Esophagus squamous epithelium (tissue), 5 donors: Measurements from ENCODE around the gene ROR2. TPM values are rescaled to one million over a fixed set of nuclear protein-coding genes. Genes with fewer than 3 reads are reported as not detected.

Experiments
- DNase-seq: peaks from one replicate; lab custom pipeline; 2025; lab: John Stamatoyannopoulos, UW
- H3K27ac ChIP-seq, 4 donors: fragments of 200-600 bp; sonication (generic); one replicate each; pipeline ENCODE4 v1.5.1; 2016 to 2019; ENCODE audit warnings: mild to moderate bottlenecking in 1 of 4
- H3K27me3 ChIP-seq, 4 donors: fragments of 200-600 bp; sonication (generic); 1 replicate in 3 of 4; 2 replicates in 1 of 4; pipeline versions ENCODE4 v1.5.1 to v1.6.0; 2017 to 2021; ENCODE audit warnings: antibody characterized with exemption in 1 of 4
- H3K36me3 ChIP-seq, 3 donors: fragments of 200-600 bp; sonication (generic); one replicate each; pipeline ENCODE4 v1.5.1; 2016 to 2019
- H3K4me1 ChIP-seq, 3 donors: fragments of 200-600 bp; sonication (generic); one replicate each; pipeline ENCODE4 v1.5.1; 2017 to 2019
- H3K4me3 ChIP-seq, 4 donors: fragments of 200-600 bp; sonication (generic); 1 replicate in 3 of 4; 2 replicates in 1 of 4; pipeline ENCODE4 v1.5.1; 2016 to 2019; ENCODE audit warnings: mild to moderate bottlenecking in 2 of 4, moderate library complexity in 1 of 4
- H3K9me3 ChIP-seq, 3 donors: fragments of 200-600 bp; sonication (generic); one replicate each; pipeline ENCODE4 v1.5.1; 2016 to 2019
- POLR2A ChIP-seq, 4 donors: fragments of 450-650 bp; IDR thresholded peaks; one replicate each; pipeline ENCODE4 v1.6.1; 2017; ENCODE audit warnings: antibody characterized with exemption in 4 of 4, mild to moderate bottlenecking in 4 of 4, moderate library complexity in 3 of 4
- WGBS, 2 donors: methylation state at CpG; one replicate each; pipeline ENCODE4 v1.1.5; 2018; 5-methylcytosine and 5-hydroxymethylcytosine counted together
- intact Hi-C: fragments of 100-400 bp; cut with DNase I; formaldehyde crosslinking; loops from one replicate; pipeline ENCODE4 v1.15.0; 2022
- total RNA-seq, 4 donors: library from RNA; depleted of rRNA; stranded (reverse); fragments of >200 nt; gene quantifications; one replicate each; pipeline ENCODE4 v1.1.0, GENCODE V29; 2016
- TF ChIP-seq, protein P1 (sequence below), 6 experiments: fragments of 450-650 bp in 4 of 6; fragments of 200-600 bp in 2 of 6; sonication (generic) in 2 of 6; IDR thresholded peaks; one replicate each; pipeline ENCODE4 v1.5.1; 2016 to 2019; ENCODE audit warnings: antibody characterized with exemption in 6 of 6, mild to moderate bottlenecking in 4 of 6, moderate library complexity in 4 of 6
- donor health status: DM: yes; HTN: yes; CAD: no.

ROR2 gene
- total RNA-seq, 4 donors from 2014 or later: 0.68 to 12.6 (median 3.7) TPM

- 64 to 65% methylated on average over 12 of the region's 12 CpGs for WGBS, 2 donors
- H3K4me1 ChIP-seq: peaks cover 13 to 63% (median 32%) of the 10 kb centered on the region in 3 donors
Measured at GRCh38 chr9:91903126-91903911, 46.7 kb downstream of the ROR2 start.

GRCh38 chr9:91902475-91903125 lies 47.4 kb downstream of the ROR2 start:
- no peak for DNase-seq
- peaks cover 13 to 64% (median 34%) of the 10 kb centered on the region in 3 donors for H3K4me1 ChIP-seq
- H3K9me3 ChIP-seq: no peaks in the 10 kb centered on the region
- H3K27ac ChIP-seq: peak overlapping the region in 3 of 4 donors; percentile 3 to 62 (median 56)
- peaks cover 0 to 24% (median 0%) of the 10 kb centered on the region in 4 donors for H3K27me3 ChIP-seq
- TF ChIP-seq, protein P1, sequence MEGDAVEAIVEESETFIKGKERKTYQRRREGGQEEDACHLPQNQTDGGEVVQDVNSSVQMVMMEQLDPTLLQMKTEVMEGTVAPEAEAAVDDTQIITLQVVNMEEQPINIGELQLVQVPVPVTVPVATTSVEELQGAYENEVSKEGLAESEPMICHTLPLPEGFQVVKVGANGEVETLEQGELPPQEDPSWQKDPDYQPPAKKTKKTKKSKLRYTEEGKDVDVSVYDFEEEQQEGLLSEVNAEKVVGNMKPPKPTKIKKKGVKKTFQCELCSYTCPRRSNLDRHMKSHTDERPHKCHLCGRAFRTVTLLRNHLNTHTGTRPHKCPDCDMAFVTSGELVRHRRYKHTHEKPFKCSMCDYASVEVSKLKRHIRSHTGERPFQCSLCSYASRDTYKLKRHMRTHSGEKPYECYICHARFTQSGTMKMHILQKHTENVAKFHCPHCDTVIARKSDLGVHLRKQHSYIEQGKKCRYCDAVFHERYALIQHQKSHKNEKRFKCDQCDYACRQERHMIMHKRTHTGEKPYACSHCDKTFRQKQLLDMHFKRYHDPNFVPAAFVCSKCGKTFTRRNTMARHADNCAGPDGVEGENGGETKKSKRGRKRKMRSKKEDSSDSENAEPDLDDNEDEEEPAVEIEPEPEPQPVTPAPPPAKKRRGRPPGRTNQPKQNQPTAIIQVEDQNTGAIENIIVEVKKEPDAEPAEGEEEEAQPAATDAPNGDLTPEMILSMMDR (IDR thresholded peaks at IDR 0.05): no peak
- TF ChIP-seq POLR2A (IDR thresholded peaks at IDR 0.05): no peak
- H3K4me3 ChIP-seq: no peak overlapping the region
- H3K36me3 ChIP-seq: no peaks in the 10 kb centered on the region
- intact Hi-C loops: no loop called here
- WGBS, 2 donors: 39 to 54% methylated on average over 7 to 11 of the region's 11 CpGs

More at GRCh38 chr9:91903126-91903911, 46.7 kb downstream of the ROR2 start:
- DNase-seq: no peak
- intact Hi-C loops: no loop called here
- no peaks in the 10 kb centered on the region for H3K36me3 ChIP-seq
- no peak overlapping the region for H3K4me3 ChIP-seq
- H3K9me3 ChIP-seq: no peaks in the 10 kb centered on the region
- H3K27me3 ChIP-seq: peaks cover 0 to 17% (median 0%) of the 10 kb centered on the region in 4 donors
- H3K27ac ChIP-seq: peak overlapping the region in 1 of 4 donors; percentile 39
- no peak for TF ChIP-seq POLR2A (IDR thresholded peaks at IDR 0.05)
- TF ChIP-seq, protein P1 (IDR thresholded peaks at IDR 0.05): no peak

GRCh38 chr9:91900797-91901177 lies 49.2 kb downstream of the ROR2 start:
- Histone ChIP-seq H3K9me3 (no peaks in the 10 kb centered on the region), H3K36me3 (no peaks in the 10 kb centered on the region), H3K27me3 (peaks cover 0 to 26% (median 0%) of the 10 kb centered on the region in 4 donors), H3K4me1 (peaks cover 20 to 77% (median 43%) of the 10 kb centered on the region in 3 donors), H3K4me3 (no peak overlapping the region), H3K27ac (peak overlapping the region in 2 of 4 donors; percentile 25 to 51)
- intact Hi-C loops: no loop called here
- WGBS, 2 donors: 34 to 39% methylated on average over 3 of the region's 3 CpGs
- TF ChIP-seq, protein P1 (IDR thresholded peaks at IDR 0.05): no peak
- no peak for TF ChIP-seq POLR2A (IDR thresholded peaks at IDR 0.05)
- no peak for DNase-seq

GRCh38 chr9:91900055-91900796 lies 49.8 kb downstream of the ROR2 start:
- WGBS, 2 donors: 52 to 74% methylated on average over 19 to 26 of the region's 32 CpGs
- peaks cover 20 to 81% (median 43%) of the 10 kb centered on the region in 3 donors for H3K4me1 ChIP-seq
- H3K27me3 ChIP-seq: peaks cover 0 to 26% (median 0%) of the 10 kb centered on the region in 4 donors
- no peaks in the 10 kb centered on the region for H3K36me3 ChIP-seq
- H3K9me3 ChIP-seq: no peaks in the 10 kb centered on the region
- no peak overlapping the region for H3K4me3 ChIP-seq
- no peak for DNase-seq
- intact Hi-C loops: no loop called here
- no peak for TF ChIP-seq POLR2A (IDR thresholded peaks at IDR 0.05)
- TF ChIP-seq, protein P1 (IDR thresholded peaks at IDR 0.05): no peak
- H3K27ac ChIP-seq: peak overlapping the region in 3 of 4 donors; percentile 1 to 51 (median 25)
